Loucy (cell line): ENCODE measurements around the gene IQSEC2.

ENCODE experiments used
- H2AFZ ChIP-seq: fragments of 200-600 bp; sonication (generic); 2 replicates; pipeline ENCODE4 v1.6.0; 2016; ENCODE audit warnings: antibody characterized with exemption, mild to moderate bottlenecking, low read length, moderate library complexity
- H3F3A ChIP-seq: fragments of 200-600 bp; 2 replicates; pipeline ENCODE4 v1.6.0; 2016; ENCODE audit warnings: antibody characterized with exemption, low read depth, mild to moderate bottlenecking
- H3K27me3 ChIP-seq: fragments of 200-600 bp; sonication (generic); 2 replicates; pipeline ENCODE4 v1.6.1; 2014; ENCODE audit warnings: low read length, mild to moderate bottlenecking; ENCODE audit not compliant: insufficient read depth, poor library complexity, severe bottlenecking
- H3K36me3 ChIP-seq: fragments of 200-600 bp; sonication (generic); 2 replicates; pipeline ENCODE4 v1.6.1; 2016; ENCODE audit warnings: low read length; ENCODE audit not compliant: insufficient read depth
- H3K4me1 ChIP-seq: fragments of 200-600 bp; sonication (generic); 2 replicates; pipeline ENCODE4 v1.5.1; 2014; ENCODE audit warnings: low read length, mild to moderate bottlenecking; ENCODE audit not compliant: insufficient read depth, poor library complexity, severe bottlenecking
- H3K4me2 ChIP-seq: fragments of 200-600 bp; sonication (generic); 2 replicates; pipeline ENCODE4 v1.6.0; 2014; ENCODE audit warnings: antibody characterized with exemption, low read length, low read depth, mild to moderate bottlenecking; ENCODE audit not compliant: poor library complexity, severe bottlenecking
- H3K4me3 ChIP-seq: fragments of 200-600 bp; sonication (generic); 2 replicates; pipeline ENCODE4 v1.5.1; 2014; ENCODE audit warnings: low read length, mild to moderate bottlenecking, mixed read lengths; ENCODE audit not compliant: poor library complexity, severe bottlenecking
- H3K79me2 ChIP-seq: fragments of 200-600 bp; sonication (generic); 2 replicates; pipeline ENCODE4 v1.6.1; 2014; ENCODE audit warnings: low read length; ENCODE audit not compliant: insufficient read depth
- H3K9ac ChIP-seq: fragments of 200-600 bp; sonication (generic); 2 replicates; pipeline ENCODE4 v1.6.0; 2014; ENCODE audit warnings: mild to moderate bottlenecking, low read depth, low read length, moderate library complexity; ENCODE audit not compliant: poor library complexity, severe bottlenecking
- H3K9me2 ChIP-seq: fragments of 200-600 bp; sonication (generic); replicated peaks from 2 replicates; pipeline ENCODE4 v1.6.1; 2016; ENCODE audit warnings: low read depth, low read length, mixed read lengths
- H3K9me3 ChIP-seq: fragments of 200-600 bp; sonication (generic); 2 replicates; pipeline ENCODE4 v1.6.1; 2014; ENCODE audit warnings: mild to moderate bottlenecking, antibody characterized with exemption, low read length, low read depth; ENCODE audit not compliant: insufficient read depth
- H4K20me1 ChIP-seq: fragments of 200-600 bp; sonication (generic); 2 replicates; pipeline ENCODE4 v1.6.0; 2014; ENCODE audit warnings: antibody characterized with exemption, low read length, mild to moderate bottlenecking; ENCODE audit not compliant: insufficient read depth, poor library complexity, severe bottlenecking
- CTCF ChIP-seq: fragments of 200-600 bp; sonication (generic); conservative IDR thresholded peaks from 2 replicates; pipeline ENCODE4 v1.5.1; 2014; ENCODE audit warnings: mild to moderate bottlenecking, antibody characterized with exemption, low read length
- EZH2phosphoT487 ChIP-seq: fragments of 200-600 bp; IDR thresholded peaks from 2 replicates; pipeline ENCODE4 v1.6.1; 2018; ENCODE audit warnings: antibody characterized with exemption, mild to moderate bottlenecking, moderate library complexity, borderline replicate concordance

Gene IQSEC2

GRCh38 chrX:53261355-53261972 lies 19.9 kb downstream of the IQSEC2 start:
- no peaks in the 10 kb centered on the region for H3K9me3 ChIP-seq
- no peaks in the 10 kb centered on the region for H3K27me3 ChIP-seq
- no peaks in the 10 kb centered on the region for H3K79me2 ChIP-seq
- no peak overlapping the region for H2AFZ ChIP-seq
- no peak overlapping the region for H3K4me3 ChIP-seq
- H3K9ac ChIP-seq, result no peak overlapping the region
- H4K20me1 ChIP-seq, result no peaks in the 10 kb centered on the region
- no peaks in the 10 kb centered on the region for H3K9me2 ChIP-seq
- no peaks in the 10 kb centered on the region for H3F3A ChIP-seq
- H3K4me2 ChIP-seq, result peak overlapping the region; percentile 24
- H3K36me3 ChIP-seq, result no peaks in the 10 kb centered on the region
- H3K4me1 ChIP-seq, result peaks cover 24% of the 10 kb centered on the region
- TF ChIP-seq EZH2phosphoT487 (no peak), CTCF (no peak)

GRCh38 chrX:53260836-53261235 lies 20.5 kb downstream of the IQSEC2 start:
- Histone ChIP-seq H3F3A (no peaks in the 10 kb centered on the region), H3K4me1 (peaks cover 24% of the 10 kb centered on the region), H3K9me2 (no peaks in the 10 kb centered on the region), H3K4me2 (no peak overlapping the region), H4K20me1 (no peaks in the 10 kb centered on the region), H3K9ac (no peak overlapping the region), H3K36me3 (no peaks in the 10 kb centered on the region), H3K27me3 (no peaks in the 10 kb centered on the region), H3K9me3 (no peaks in the 10 kb centered on the region), H2AFZ (no peak overlapping the region), H3K4me3 (no peak overlapping the region), H3K79me2 (no peaks in the 10 kb centered on the region)
- TF ChIP-seq CTCF, result no peak
- no peak for TF ChIP-seq EZH2phosphoT487

GRCh38 chrX:53257670-53258423 lies 23.5 kb downstream of the IQSEC2 start:
- Histone ChIP-seq H3F3A (no peaks in the 10 kb centered on the region), H3K36me3 (no peaks in the 10 kb centered on the region), H3K9me3 (no peaks in the 10 kb centered on the region), H3K4me3 (no peak overlapping the region), H3K27me3 (no peaks in the 10 kb centered on the region), H3K9ac (no peak overlapping the region), H4K20me1 (no peaks in the 10 kb centered on the region), H2AFZ (no peak overlapping the region), H3K4me1 (peaks cover 15% of the 10 kb centered on the region), H3K9me2 (no peaks in the 10 kb centered on the region), H3K79me2 (no peaks in the 10 kb centered on the region), H3K4me2 (no peak overlapping the region)
- TF ChIP-seq EZH2phosphoT487, result no peak

- Histone ChIP-seq H3K36me3 (no peaks in the 10 kb centered on the region), H3K27me3 (no peaks in the 10 kb centered on the region), H3F3A (no peaks in the 10 kb centered on the region), H4K20me1 (no peaks in the 10 kb centered on the region), H3K9me2 (no peaks in the 10 kb centered on the region), H3K9ac (no peak overlapping the region), H3K79me2 (no peaks in the 10 kb centered on the region), H2AFZ (no peak overlapping the region), H3K4me3 (no peak overlapping the region), H3K9me3 (no peaks in the 10 kb centered on the region), H3K4me1 (peaks cover 8% of the 10 kb centered on the region), H3K4me2 (no peak overlapping the region)
- no peak for TF ChIP-seq EZH2phosphoT487
- TF ChIP-seq CTCF, result no peak
Measured at GRCh38 chrX:53257166-53257565, 24.2 kb downstream of the IQSEC2 start.
